Urinary bladder (tissue), 4 donors: ENCODE measurements around the gene SETD3. TPM values are rescaled to one million over a fixed set of nuclear protein-coding genes. Genes with fewer than 3 reads are reported as not detected.
A peak's percentile ranks its signal among the peaks of the same experiment; 100 is the strongest.

Experiments used
- DNase-seq: peaks from one replicate; pipeline ENCODE4 v3.0.0-alpha.2; 2015; ENCODE audit errors: extremely low spot score
- H3K27ac ChIP-seq: one replicate; pipeline ENCODE4 v1.5.1; 2013; ENCODE audit warnings: low read depth, mild to moderate bottlenecking, moderate library complexity
- H3K36me3 ChIP-seq: one replicate; pipeline ENCODE4 v1.6.1; 2013; ENCODE audit warnings: mild to moderate bottlenecking, moderate library complexity; ENCODE audit not compliant: insufficient read depth
- H3K4me1 ChIP-seq: one replicate; pipeline ENCODE4 v1.6.1; 2013; ENCODE audit warnings: mild to moderate bottlenecking, moderate library complexity; ENCODE audit not compliant: insufficient read depth
- H3K4me3 ChIP-seq: one replicate; pipeline ENCODE4 v1.5.1; 2013; ENCODE audit warnings: low read depth, low read length
- WGBS: extraction: QIAGEN DNeasy Blood & Tissue Kit; methylation state at CpG from one replicate; pipeline ENCODE4 v1.1.7; 2013; 5-methylcytosine and 5-hydroxymethylcytosine counted together
- polyA plus RNA-seq: library from polyadenylated mRNA; stranded (reverse); fragments of 200-250 nt; gene quantifications from one replicate; pipeline ENCODE4 v1.2.3, GENCODE V29; 2013
- total RNA-seq: library from RNA; depleted of rRNA; stranded (reverse); fragments of >200 nt; gene quantifications from one replicate; pipeline ENCODE4 v1.2.3, GENCODE V29; 2014
- donor health status: healthy with polysubstance abuse.
- donor health status: healthy.

Gene SETD3
- total and polyA plus RNA-seq, 2 donors: 68.6 to 72.1 TPM

DNA sequence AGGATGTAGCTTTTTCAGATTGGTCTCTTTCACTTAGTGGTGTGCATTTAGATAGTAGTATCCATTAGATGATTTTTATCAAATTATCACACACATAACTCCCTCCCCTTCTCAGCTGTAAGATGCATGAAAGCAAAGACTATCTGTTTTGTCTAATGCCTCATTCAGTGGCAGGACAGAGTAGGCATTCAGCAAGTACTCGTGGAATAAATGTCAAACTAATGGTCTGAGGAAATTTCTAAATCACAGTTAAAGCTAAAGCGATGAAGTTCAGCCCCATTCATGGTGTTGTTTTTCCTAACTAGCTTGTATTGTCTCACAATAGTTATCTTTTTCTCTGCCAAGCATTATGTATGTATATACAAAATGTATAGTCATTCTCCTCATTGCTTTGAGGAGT is 16.7 kb upstream of the SETD3 start:
- no peak for DNase-seq
- Histone ChIP-seq H3K4me3 (no peak overlapping the region), H3K4me1 (no peaks in the 10 kb centered on the region), H3K36me3 (peaks cover 3% of the 10 kb centered on the region), H3K27ac (no peak overlapping the region)
- 91% methylated on average over 2 of the region's 2 CpGs for WGBS

DNA sequence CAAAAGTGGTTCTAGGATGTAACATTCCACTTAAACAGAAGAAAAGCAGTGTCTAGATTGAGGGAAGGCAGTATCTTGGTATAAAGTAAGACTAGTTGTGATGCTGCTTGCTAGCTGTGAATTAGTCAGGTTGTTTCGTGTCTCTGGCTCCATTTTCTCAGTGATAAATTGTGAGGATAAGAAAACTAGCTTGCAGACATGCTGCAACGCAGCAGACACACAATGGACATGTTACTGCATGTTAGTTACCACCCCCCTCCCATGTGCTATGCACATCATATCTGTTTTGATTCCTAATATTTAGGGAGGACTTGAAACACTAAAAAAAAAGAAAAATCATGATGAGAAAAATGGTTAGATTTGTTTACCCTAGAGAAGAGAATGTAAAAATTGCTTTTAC is 3.4 kb upstream of the SETD3 start:
- Histone ChIP-seq H3K36me3 (peaks cover 1% of the 10 kb centered on the region), H3K27ac (no peak overlapping the region), H3K4me3 (no peak overlapping the region), H3K4me1 (peaks cover 3% of the 10 kb centered on the region)
- 53% methylated on average over 2 of the region's 2 CpGs for WGBS
- DNase-seq: no peak

DNA sequence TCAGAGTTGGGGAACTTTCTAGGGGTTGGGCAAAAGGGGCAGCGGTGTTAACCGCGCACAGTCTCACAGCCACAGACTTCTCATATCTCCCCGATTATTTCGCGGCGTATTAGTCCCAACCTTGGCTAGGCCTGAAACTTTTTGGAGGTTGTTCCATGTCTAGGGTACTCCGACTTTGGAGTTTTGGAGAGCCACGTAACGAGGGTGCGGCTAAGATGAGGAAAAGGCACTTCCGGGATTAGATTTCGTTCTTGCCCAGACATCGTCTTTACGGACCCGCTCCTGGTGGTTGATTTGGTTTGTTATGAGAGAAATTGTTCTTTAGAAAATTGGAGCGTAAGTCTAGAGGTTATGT is 1.1 kb upstream of the SETD3 start:
- Histone ChIP-seq H3K4me1 (peaks cover 3% of the 10 kb centered on the region), H3K4me3 (peak overlapping the region; percentile 86), H3K36me3 (no peaks in the 10 kb centered on the region), H3K27ac (peak overlapping the region; percentile 95)
- DNase-seq: peak; percentile 5
- under 1% methylated on average over 17 of the region's 17 CpGs for WGBS

DNA sequence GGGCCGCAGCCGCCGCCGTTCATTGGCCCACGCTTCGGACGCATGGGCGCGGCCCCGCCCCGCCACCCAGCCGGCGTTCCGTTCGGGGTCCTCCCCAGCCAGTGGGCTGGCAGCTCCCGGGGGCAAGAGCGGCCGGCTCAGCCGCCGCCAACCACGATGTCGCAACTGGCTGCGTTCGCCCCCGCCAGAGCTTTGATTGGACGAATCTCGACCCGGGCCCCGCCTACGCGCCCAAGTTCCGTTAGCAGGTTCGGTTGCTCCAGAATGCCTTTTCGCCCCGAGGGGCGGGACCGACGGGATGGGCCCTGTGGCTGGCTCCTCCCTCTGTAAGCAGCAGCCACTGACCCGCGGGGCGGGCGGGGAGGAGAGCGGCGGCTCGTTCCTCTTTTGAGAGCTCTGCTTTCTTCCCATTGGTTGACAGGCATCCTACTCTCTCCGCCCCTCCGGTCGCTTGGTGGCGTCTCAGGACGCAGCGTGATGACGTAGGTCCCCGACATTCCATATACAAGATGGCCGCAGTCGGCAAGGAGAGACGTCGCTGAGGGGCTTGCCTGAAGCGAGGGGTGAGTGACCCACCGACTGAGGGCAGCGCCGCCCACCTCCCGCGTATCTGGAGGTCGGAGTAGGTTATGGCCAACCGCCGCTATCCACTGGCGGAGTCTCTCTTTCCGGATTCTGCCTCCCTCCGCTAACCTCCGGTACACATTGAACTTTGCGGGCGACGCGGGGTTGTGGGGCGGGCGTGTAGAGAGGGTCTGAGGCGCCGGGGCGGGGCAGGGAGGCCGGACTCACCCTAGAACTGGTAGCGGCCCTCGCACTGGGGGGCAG is 472 bp upstream of the SETD3 start, which contains the start of gene CCNK:
Gene CCNK (plus strand): TSS at position 493 of the 828 bp plus-strand sequence. CDS start 11,269 bp downstream, outside the sequence.
- under 1% methylated on average over 82 of the region's 82 CpGs for WGBS
- peaks cover 3% of the 10 kb centered on the region for H3K4me1 ChIP-seq

DNA sequence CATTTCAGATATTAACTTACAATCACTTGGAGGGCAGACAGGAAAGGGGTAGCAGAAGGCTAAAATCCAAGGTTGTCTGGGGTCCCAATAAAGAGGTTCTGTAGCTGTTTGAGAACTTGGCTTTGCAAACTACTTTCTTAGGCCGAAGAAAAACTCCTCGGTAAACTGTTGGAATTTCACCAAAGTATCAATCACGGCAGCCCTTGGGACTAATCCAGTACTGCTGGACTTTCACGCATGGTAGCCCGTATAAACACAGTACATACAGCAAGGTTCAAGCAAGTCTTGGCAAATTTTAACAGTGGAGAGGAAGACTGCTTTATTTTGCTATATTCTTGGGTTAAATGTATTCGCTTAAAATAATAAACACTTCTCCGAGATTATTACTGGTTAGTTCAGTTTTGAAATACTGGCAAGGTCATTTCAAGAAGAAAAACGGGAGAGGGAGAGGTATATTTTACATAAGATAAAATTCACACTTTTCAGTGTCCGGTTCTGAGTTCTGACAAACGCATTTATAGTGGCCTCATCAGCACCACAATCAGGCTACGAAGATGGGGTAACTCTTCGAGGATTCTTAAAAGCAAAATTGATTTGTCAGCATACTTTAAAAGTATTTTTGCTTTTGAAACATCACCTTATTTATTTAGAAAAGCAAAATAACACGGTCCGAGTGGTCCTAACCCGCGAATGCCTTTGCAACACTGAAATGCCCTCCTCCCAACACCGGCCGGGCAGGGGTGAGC is 1.3 kb downstream of the SETD3 start:
- WGBS: 10% methylated on average over 18 of the region's 18 CpGs
- no peak overlapping the region for H3K27ac ChIP-seq
- peaks cover 3% of the 10 kb centered on the region for H3K4me1 ChIP-seq
- DNase-seq: no peak
- H3K36me3 ChIP-seq: no peaks in the 10 kb centered on the region
- peak overlapping the region; percentile 99 for H3K4me3 ChIP-seq

More for the DNA sequence above, 472 bp upstream of the SETD3 start, which contains the start of gene CCNK:
- H3K27ac ChIP-seq: peak within 1 kb of the TSS; percentile 95
- H3K4me3 ChIP-seq: peak within 1 kb of the TSS; percentile 99
- H3K36me3 ChIP-seq: no peaks in the 10 kb centered on the region
- DNase-seq: peak; percentile 99

DNA sequence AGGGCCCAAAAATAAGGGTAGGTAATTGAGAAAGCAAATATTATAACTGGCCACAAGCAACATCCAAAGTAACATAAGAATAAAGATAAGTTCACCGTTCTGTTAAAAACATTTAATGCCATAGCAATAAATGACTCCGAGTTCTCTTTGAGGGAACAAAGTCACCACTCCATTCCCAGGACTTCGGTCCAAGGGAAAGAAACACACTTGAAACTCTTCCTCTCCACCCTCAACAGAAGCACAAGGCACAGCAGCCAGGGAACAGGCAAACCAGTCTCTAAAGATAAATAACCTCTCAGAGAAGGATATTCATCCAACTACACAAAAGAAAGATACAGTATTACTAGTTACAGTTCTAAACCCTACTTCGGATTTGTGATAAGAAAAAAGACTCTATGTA is 2.5 kb downstream of the SETD3 start:
- WGBS: 69% methylated on average over 4 of the region's 4 CpGs
- H3K36me3 ChIP-seq: no peaks in the 10 kb centered on the region
- H3K4me1 ChIP-seq: peaks cover 3% of the 10 kb centered on the region
- DNase-seq: no peak
- no peak overlapping the region for H3K4me3 ChIP-seq
- H3K27ac ChIP-seq: no peak overlapping the region

DNA sequence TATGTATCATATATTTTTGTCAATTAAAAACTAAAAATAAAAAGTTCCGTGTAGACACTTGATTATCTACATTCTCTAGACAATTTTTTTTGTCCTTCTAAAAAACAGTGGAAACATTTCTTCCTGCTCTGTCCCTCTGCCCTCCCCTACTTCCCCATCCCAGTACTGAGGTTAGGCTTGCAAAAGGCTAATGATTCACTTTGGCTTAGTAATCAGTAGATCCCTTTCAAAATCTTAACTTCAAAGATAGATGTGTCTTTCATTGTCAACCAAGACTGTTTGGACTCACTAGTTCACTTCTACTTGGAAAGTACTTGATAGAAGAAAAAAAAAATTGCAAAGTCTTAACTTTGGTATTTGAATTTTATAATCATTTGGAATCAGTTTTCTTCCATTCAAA is 3.8 kb downstream of the SETD3 start:
- WGBS: 51% methylated on average over 1 of the region's 1 CpG
- H3K27ac ChIP-seq: no peak overlapping the region
- H3K4me3 ChIP-seq: no peak overlapping the region
- H3K4me1 ChIP-seq: no peaks in the 10 kb centered on the region
- DNase-seq: no peak
- no peaks in the 10 kb centered on the region for H3K36me3 ChIP-seq

DNA sequence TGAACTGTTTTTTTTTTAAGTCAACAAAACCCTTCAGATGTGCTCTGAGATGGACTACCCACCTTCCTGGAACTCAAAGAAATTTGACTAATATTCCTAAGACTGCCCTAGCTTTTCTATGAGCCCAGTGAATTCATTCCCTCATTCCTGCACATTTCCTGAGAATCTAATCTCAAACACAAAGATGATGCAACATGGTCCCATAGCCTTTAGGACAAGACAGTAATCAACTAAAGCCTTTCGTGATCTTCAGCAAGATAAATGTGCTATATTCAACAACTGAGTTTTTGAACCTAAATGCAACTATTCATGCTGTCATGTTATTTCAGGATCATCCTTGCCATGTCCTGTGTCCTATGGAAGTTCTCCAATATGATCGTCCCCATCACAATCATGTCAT is 5.0 kb downstream of the SETD3 start:
- Histone ChIP-seq H3K27ac (no peak overlapping the region), H3K36me3 (no peaks in the 10 kb centered on the region), H3K4me3 (no peak overlapping the region), H3K4me1 (no peaks in the 10 kb centered on the region)
- WGBS: 84% methylated on average over 2 of the region's 2 CpGs
- DNase-seq: no peak

DNA sequence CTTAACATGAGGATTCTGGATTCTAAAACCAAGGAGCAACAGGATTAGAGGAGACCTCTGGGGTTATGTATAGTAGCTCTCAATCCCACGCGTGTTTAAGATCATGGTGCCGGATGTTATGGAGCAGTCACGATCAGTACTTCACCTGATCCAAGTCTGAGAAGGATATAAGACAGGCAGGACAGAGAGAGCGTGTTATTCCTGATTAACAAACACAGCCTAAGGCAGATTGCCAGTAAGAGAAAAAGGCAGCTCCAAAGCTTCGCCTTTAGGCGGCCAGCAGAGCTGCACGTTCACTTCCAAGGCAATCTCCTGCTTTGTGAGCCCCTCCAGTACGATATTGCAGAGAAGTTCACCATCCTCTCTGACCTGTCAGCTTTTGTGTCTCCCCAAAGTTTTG is 5.5 kb downstream of the SETD3 start:
- WGBS: 50% methylated on average over 9 of the region's 9 CpGs
- no peak for DNase-seq
- Histone ChIP-seq H3K4me1 (no peaks in the 10 kb centered on the region), H3K36me3 (no peaks in the 10 kb centered on the region), H3K4me3 (no peak overlapping the region), H3K27ac (no peak overlapping the region)

DNA sequence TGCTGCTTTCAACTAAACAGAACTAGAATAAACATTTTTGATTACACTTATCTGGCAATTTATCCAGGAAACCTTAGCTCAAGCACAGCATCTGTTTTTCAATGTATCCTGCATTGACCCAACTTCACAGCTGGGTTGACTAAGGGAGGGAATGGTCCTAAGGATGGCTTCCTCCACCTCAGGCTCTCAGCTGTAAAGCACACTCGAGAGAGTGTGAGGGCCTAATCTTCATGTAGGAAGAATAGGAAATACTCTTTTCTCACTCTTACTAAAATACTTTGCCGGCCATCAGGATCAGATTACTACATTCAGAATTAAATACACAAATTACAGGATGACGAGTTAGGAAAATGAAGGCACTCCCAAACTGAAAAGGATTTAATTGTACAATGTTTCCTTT is 7.2 kb downstream of the SETD3 start:
- H3K36me3 ChIP-seq: no peaks in the 10 kb centered on the region
- 69% methylated on average over 3 of the region's 3 CpGs for WGBS
- no peaks in the 10 kb centered on the region for H3K4me1 ChIP-seq
- H3K27ac ChIP-seq: no peak overlapping the region
- DNase-seq: no peak
- no peak overlapping the region for H3K4me3 ChIP-seq

DNA sequence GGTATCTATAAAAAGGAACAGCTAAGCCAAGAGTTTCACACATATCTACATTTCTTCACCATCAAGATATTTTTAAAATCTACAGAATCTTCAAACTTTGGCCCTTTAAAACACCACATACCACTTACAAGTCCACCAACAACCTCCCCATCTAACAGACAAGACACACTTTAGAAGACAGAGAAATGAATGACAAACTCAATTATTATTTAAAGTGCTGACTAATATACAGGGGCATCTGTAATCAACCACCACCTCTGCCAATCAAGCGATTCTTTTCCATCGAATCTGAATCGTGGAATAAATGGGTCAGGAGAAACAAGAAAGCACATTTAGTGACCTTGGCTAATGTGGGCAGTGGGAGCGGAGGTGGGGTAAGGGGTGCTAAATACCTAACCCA is 7.7 kb downstream of the SETD3 start:
- 85% methylated on average over 4 of the region's 4 CpGs for WGBS
- Histone ChIP-seq H3K4me3 (no peak overlapping the region), H3K27ac (no peak overlapping the region), H3K4me1 (no peaks in the 10 kb centered on the region), H3K36me3 (no peaks in the 10 kb centered on the region)
- DNase-seq: no peak

DNA sequence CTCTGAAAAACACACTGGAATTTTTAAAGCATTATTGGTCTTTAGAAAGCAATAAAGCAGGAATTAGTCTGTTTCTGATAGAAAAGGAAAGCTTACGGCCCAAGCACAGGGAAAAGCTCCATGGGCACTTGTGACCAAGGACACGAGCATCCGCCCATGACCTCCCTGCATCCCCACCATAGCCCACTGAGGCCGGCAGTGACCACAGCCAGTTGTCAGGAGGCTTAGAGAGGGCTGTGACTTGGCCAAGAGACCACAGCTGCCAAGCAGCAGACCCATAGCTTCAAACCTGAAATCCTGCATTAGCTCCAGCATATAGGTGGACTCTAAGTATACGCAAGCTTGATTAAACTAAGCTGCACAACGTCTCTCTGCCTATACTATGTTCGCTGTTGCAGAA is 8.9 kb downstream of the SETD3 start:
- Histone ChIP-seq H3K36me3 (no peaks in the 10 kb centered on the region), H3K4me3 (no peak overlapping the region), H3K4me1 (no peaks in the 10 kb centered on the region), H3K27ac (no peak overlapping the region)
- DNase-seq: no peak
- WGBS: 87% methylated on average over 7 of the region's 7 CpGs

DNA sequence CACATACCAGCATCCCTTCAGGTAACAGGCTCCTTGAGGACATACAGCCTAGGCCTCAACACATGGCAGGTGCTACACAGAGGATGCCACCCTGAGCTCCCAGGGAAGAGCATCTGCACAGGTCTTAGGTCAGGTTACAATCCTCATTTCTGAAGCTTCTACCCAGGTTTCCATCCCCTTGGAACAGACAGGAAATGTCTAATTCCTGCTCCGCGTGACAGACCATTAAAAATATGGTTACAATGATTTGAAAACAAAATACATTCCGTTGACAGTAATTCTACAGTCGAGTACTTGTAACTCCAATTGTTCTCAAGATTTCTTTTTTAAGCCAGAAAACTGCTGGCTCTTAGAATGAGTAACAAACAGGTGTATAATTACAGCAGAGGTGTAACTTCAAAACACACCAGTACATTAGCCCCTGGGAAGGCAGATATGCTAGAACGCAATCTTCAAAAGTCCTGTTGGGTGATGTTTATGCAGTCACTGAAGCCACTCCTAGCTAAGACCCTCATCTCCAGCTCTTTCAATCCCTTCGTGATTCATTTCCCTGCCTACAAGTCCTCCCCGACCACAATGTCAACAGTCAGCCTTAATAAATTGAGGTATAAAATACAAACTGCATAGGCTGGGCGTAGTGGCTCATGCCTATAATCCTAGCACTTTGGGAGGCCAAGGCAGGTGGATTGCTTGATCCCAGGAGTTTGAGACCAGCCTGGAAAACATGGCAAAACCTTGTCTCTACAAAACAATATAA is 11.6 kb downstream of the SETD3 start:
- WGBS: 73% methylated on average over 8 of the region's 8 CpGs
- Histone ChIP-seq H3K36me3 (no peaks in the 10 kb centered on the region), H3K27ac (no peak overlapping the region), H3K4me3 (no peak overlapping the region), H3K4me1 (no peaks in the 10 kb centered on the region)
- no peak for DNase-seq
